K562 (cell line): ENCODE results near the gene PLCB3. TPM values are rescaled to one million over a fixed set of nuclear protein-coding genes. Genes with fewer than 3 reads are reported as not detected.
A peak's percentile ranks its signal among the peaks of the same experiment; 100 is the strongest.

Experiments
- CHD2 ChIP-seq: IDR thresholded peaks from 2 replicates; pipeline ENCODE4 v1.6.1; 2011; ENCODE audit warnings: low read depth, low read length
- CREBBP ChIP-seq: IDR thresholded peaks from one replicate; pipeline ENCODE4 v1.6.1; 2012; ENCODE audit warnings: low read depth, mild to moderate bottlenecking, control low read depth, inconsistent platforms, low read length
- E2F3 ChIP-seq: fragments of 250-450 bp; sonication (Bioruptor Pico); IDR thresholded peaks from 2 replicates; pipeline ENCODE4 v1.4.0; 2020; ENCODE audit warnings: mild to moderate bottlenecking
- MAX ChIP-seq: sonication (generic); formaldehyde crosslinking; IDR thresholded peaks from 2 replicates; pipeline ENCODE4 v1.9.0; 2022; ENCODE audit warnings: mild to moderate bottlenecking, missing genetic modification reagents
- MTA3 ChIP-seq: fragments of 450-650 bp; formaldehyde crosslinking; IDR thresholded peaks from 2 replicates; pipeline ENCODE4 v1.6.1; 2017; ENCODE audit warnings: mild to moderate bottlenecking, borderline replicate concordance
- OTX1 ChIP-seq: fragments of 450-650 bp; formaldehyde crosslinking; IDR thresholded peaks from 2 replicates; pipeline ENCODE4 v1.4.0; 2022; ENCODE audit warnings: mild to moderate bottlenecking
- PATZ1 ChIP-seq: fragments of 250-450 bp; sonication (Bioruptor Pico); IDR thresholded peaks from 2 replicates; pipeline ENCODE4 v1.5.0; 2020; ENCODE audit warnings: mild to moderate bottlenecking, borderline replicate concordance
- POLR2B ChIP-seq: fragments of 450-650 bp; IDR thresholded peaks from 2 replicates; pipeline ENCODE4 v1.6.1; 2018; ENCODE audit warnings: low read depth; ENCODE audit not compliant: partially characterized antibody
- PTBP1 ChIP-seq: fragments of 200-400 bp; formaldehyde crosslinking; IDR thresholded peaks from 2 replicates; pipeline ENCODE4 v1.6.1; 2017; ENCODE audit warnings: low read depth, low read length
- RBFOX2 ChIP-seq: fragments of 200-400 bp; formaldehyde crosslinking; IDR thresholded peaks from 2 replicates; pipeline ENCODE4 v1.6.1; 2017; ENCODE audit warnings: low read depth, mild to moderate bottlenecking, low read length, moderate library complexity
- SAFB ChIP-seq: fragments of 200-400 bp; formaldehyde crosslinking; IDR thresholded peaks from 2 replicates; pipeline ENCODE4 v1.6.1; 2017; ENCODE audit warnings: low read depth, low read length, borderline replicate concordance
- SRF ChIP-seq, 2 experiments: fragments of 250-450, 450-650 bp in 1 of 2; sonication (Bioruptor Pico) in 1 of 2; sonication (generic) in 1 of 2; formaldehyde crosslinking; IDR thresholded peaks; 2 replicates each; pipeline versions ENCODE4 v1.5.0 to v1.5.1; 2020 to 2022; ENCODE audit warnings: mild to moderate bottlenecking in 1 of 2, missing genetic modification reagents in 1 of 2
- polyA plus RNA-seq, 8 experiments: library from polyadenylated mRNA; depleted of rRNA in 4 of 8; stranded (reverse) in 5 of 8; unstranded in 3 of 8; fragments of >200 nt; fragmentation: Nextera tagmentation in 2 of 8; fragmentation: Illumina TruSeq in 1 of 8; extraction: Ambion mirVana in 2 of 8; extraction: Trizol in 1 of 8; gene quantifications; 2 replicates each; pipeline versions ENCODE4 v1.2.1 to v1.2.3, GENCODE V29; 2011 to 2014; ENCODE audit warnings: inconsistent platforms in 1 of 8, missing spikeins in 1 of 8
- total RNA-seq, 7 experiments: library from RNA; depleted of rRNA in 6 of 7; stranded (reverse); fragments of >200 nt in 6 of 7; fragmentation: Illumina TruSeq in 2 of 7; extraction: Trizol in 2 of 7; gene quantifications; 2 replicates each; pipeline versions ENCODE4 v1.2.1 to v1.2.3, GENCODE V29; 2011 to 2021; ENCODE audit warnings: low replicate concordance in 1 of 7
- TF ChIP-seq, protein P1 (sequence below): fragments of 250-450 bp; sonication (Bioruptor Pico); IDR thresholded peaks from 2 replicates; pipeline ENCODE4 v1.5.1; 2021; ENCODE audit warnings: mild to moderate bottlenecking
- TF ChIP-seq, protein P2 (sequence below): fragments of 450-650 bp; formaldehyde crosslinking; IDR thresholded peaks from 2 replicates; pipeline ENCODE4 v1.4.0; 2022; ENCODE audit warnings: missing genetic modification characterization
- TF ChIP-seq, protein P3 (sequence below): fragments of 250-450 bp; sonication (Bioruptor Pico); IDR thresholded peaks from 2 replicates; pipeline ENCODE4 v1.5.0; 2022; ENCODE audit warnings: mild to moderate bottlenecking
- TF ChIP-seq, protein P4 (sequence below): fragments of 450-650 bp; formaldehyde crosslinking; IDR thresholded peaks from 2 replicates; pipeline ENCODE4 v1.4.0; 2022; ENCODE audit warnings: missing genetic modification characterization

PLCB3 gene
- total and polyA plus RNA-seq, 9 of the 15 experiments (the other 6 are each of a cell fraction or from before 2014, with no cell fraction given) = 0.31 to 44.8 (median 14.6) TPM

- TF ChIP-seq PATZ1 (no peak; the same call in 1 of the 2 replicates), SRF (CRISPR knock-in tag; IDR thresholded peaks at IDR 0.05) (no peak), OTX1 (CRISPR knock-in tag) (no peak), PTBP1 (no peak), CHD2 (0 out of 2 replicates have a peak, but pooled peaks have one; percentile 11), POLR2B (peak; percentile 70), E2F3 (0 out of 2 replicates have a peak, but pooled peaks have one; percentile 25), MAX (CRISPR knock-in tag) (no peak), MTA3 (no peak), CREBBP (no peak), SAFB (no peak), RBFOX2 (peak; percentile 68; the same call in 1 of the 2 replicates)
- TF ChIP-seq, protein P1, sequence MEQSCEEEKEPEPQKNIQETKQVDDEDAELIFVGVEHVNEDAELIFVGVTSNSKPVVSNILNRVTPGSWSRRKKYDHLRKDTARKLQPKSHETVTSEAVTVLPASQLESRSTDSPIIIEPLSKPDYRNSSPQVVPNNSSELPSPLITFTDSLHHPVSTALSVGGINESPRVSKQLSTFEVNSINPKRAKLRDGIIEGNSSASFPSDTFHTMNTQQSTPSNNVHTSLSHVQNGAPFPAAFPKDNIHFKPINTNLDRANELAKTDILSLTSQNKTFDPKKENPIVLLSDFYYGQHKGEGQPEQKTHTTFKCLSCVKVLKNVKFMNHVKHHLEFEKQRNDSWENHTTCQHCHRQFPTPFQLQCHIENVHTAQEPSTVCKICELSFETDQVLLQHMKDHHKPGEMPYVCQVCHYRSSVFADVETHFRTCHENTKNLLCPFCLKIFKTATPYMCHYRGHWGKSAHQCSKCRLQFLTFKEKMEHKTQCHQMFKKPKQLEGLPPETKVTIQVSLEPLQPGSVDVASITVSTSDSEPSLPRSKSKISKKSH (CRISPR knock-in tag) = no peak
- TF ChIP-seq, protein P2, sequence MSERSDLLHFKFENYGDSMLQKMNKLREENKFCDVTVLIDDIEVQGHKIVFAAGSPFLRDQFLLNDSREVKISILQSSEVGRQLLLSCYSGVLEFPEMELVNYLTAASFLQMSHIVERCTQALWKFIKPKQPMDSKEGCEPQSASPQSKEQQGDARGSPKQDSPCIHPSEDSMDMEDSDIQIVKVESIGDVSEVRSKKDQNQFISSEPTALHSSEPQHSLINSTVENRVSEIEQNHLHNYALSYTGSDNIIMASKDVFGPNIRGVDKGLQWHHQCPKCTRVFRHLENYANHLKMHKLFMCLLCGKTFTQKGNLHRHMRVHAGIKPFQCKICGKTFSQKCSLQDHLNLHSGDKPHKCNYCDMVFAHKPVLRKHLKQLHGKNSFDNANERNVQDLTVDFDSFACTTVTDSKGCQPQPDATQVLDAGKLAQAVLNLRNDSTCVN (CRISPR knock-in tag) = 0 out of 2 replicates have a peak, but pooled peaks have one; percentile 47
- TF ChIP-seq, protein P3, sequence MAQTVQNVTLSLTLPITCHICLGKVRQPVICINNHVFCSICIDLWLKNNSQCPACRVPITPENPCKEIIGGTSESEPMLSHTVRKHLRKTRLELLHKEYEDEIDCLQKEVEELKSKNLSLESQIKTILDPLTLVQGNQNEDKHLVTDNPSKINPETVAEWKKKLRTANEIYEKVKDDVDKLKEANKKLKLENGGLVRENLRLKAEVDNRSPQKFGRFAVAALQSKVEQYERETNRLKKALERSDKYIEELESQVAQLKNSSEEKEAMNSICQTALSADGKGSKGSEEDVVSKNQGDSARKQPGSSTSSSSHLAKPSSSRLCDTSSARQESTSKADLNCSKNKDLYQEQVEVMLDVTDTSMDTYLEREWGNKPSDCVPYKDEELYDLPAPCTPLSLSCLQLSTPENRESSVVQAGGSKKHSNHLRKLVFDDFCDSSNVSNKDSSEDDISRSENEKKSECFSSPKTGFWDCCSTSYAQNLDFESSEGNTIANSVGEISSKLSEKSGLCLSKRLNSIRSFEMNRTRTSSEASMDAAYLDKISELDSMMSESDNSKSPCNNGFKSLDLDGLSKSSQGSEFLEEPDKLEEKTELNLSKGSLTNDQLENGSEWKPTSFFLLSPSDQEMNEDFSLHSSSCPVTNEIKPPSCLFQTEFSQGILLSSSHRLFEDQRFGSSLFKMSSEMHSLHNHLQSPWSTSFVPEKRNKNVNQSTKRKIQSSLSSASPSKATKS (CRISPR knock-in tag) = no peak
- TF ChIP-seq, protein P4, sequence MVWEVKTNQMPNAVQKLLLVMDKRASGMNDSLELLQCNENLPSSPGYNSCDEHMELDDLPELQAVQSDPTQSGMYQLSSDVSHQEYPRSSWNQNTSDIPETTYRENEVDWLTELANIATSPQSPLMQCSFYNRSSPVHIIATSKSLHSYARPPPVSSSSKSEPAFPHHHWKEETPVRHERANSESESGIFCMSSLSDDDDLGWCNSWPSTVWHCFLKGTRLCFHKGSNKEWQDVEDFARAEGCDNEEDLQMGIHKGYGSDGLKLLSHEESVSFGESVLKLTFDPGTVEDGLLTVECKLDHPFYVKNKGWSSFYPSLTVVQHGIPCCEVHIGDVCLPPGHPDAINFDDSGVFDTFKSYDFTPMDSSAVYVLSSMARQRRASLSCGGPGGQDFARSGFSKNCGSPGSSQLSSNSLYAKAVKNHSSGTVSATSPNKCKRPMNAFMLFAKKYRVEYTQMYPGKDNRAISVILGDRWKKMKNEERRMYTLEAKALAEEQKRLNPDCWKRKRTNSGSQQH = peak; percentile 63; the same call in 1 of the 2 replicates
These were observed 27.0 kb upstream of the PLCB3 start (continued) for GRCh38 chr11:64224151-64224890.
